Heart left ventricle (tissue), 16 donors: ENCODE measurements around the gene ITPK1. TPM values are rescaled to one million over a fixed set of nuclear protein-coding genes. Genes with fewer than 3 reads are reported as not detected.

Source experiments
- ATAC-seq, 4 donors: fragments of 200-7000 bp; cut with Tn5 transposase; one replicate each; pipeline ENCODE4 v1.9.1; 2020 to 2022; ENCODE audit warnings: moderate library complexity in 4 of 4, mild to moderate bottlenecking in 3 of 4, moderate number of reproducible peaks in 1 of 4
- DNase-seq, 5 donors: peaks; one replicate each; pipeline ENCODE4 v3.0.0-alpha.2; 2020
- H3K27ac ChIP-seq, 12 donors: fragments of 200-600 bp; sonication (generic) in 4 of 12; one replicate each; pipeline versions ENCODE4 v1.5.0 to v1.8.0; 2016 to 2022; ENCODE audit warnings: mild to moderate bottlenecking in 2 of 12
- H3K27me3 ChIP-seq, 9 donors: fragments of 200-600 bp; sonication (generic) in 2 of 9; one replicate each; pipeline versions ENCODE4 v1.5.1 to v1.8.0; 2016 to 2022; ENCODE audit warnings: mild to moderate bottlenecking in 3 of 9
- H3K36me3 ChIP-seq, 9 donors: fragments of 200-600 bp; sonication (generic) in 2 of 9; one replicate each; pipeline versions ENCODE4 v1.5.0 to v1.8.0; 2018 to 2022; ENCODE audit warnings: mild to moderate bottlenecking in 2 of 9
- H3K4me1 ChIP-seq, 12 donors: fragments of 200-600 bp; sonication (generic) in 4 of 12; one replicate each; pipeline versions ENCODE4 v1.5.0 to v1.8.0; 2016 to 2022; ENCODE audit warnings: mild to moderate bottlenecking in 3 of 12
- H3K4me3 ChIP-seq, 12 donors: fragments of 200-600 bp; sonication (generic) in 4 of 12; one replicate each; pipeline versions ENCODE4 v1.5.0 to v1.8.0; 2017 to 2022; ENCODE audit warnings: mild to moderate bottlenecking in 9 of 12, moderate library complexity in 4 of 12
- H3K9me3 ChIP-seq, 12 donors: fragments of 200-600 bp; sonication (generic) in 4 of 12; one replicate each; pipeline versions ENCODE4 v1.5.0 to v1.8.0; 2016 to 2022; ENCODE audit warnings: mild to moderate bottlenecking in 1 of 12
- POLR2A ChIP-seq, 2 donors: fragments of 450-650 bp; IDR thresholded peaks; one replicate each; pipeline ENCODE4 v1.6.1; 2017; ENCODE audit warnings: antibody characterized with exemption in 2 of 2, mild to moderate bottlenecking in 2 of 2, moderate library complexity in 2 of 2
- WGBS, 4 donors: extraction: QIAGEN DNeasy Blood & Tissue Kit in 2 of 4; methylation state at CpG; one replicate each; pipeline versions ENCODE4 v1.1.5 to v1.1.7; 2013 to 2018; 5-methylcytosine and 5-hydroxymethylcytosine counted together
- intact Hi-C, 10 donors: fragments of 100-400 bp; cut with DNase I; formaldehyde crosslinking; loops; one replicate each; pipeline versions ENCODE4 v1.11.1 to v1.14.2; 2022
- polyA plus RNA-seq, 2 donors: library from polyadenylated mRNA; stranded (reverse); fragments of 200-250 nt; gene quantifications; one replicate each; pipeline ENCODE4 v1.2.3, GENCODE V29; 2013
- total RNA-seq, 9 donors: library from RNA; depleted of rRNA in 2 of 9; stranded (reverse); fragments of >200 nt in 2 of 9; fragmentation: NEBNext Ultra II Directional in 3 of 9; extraction: Animal tissue kit (Norgen Biotek cat#: 25700) in 3 of 9; gene quantifications; one replicate each; pipeline versions ENCODE4 v1.1.0 to v1.2.4, GENCODE V29; 2016 to 2023
- TF ChIP-seq, protein P1 (sequence below), 12 donors: fragments of 200-600 bp; sonication (generic) in 4 of 12; IDR thresholded peaks; one replicate each; pipeline versions ENCODE4 v1.5.0 to v1.8.0; 2018 to 2022; ENCODE audit warnings: antibody characterized with exemption in 12 of 12, mild to moderate bottlenecking in 5 of 12
- donor health status: ischemic (EF 13 %, LVEDD 7.1; RV severe dilation, severe dysfunction).
- donor health status: healthy with polysubstance abuse.
- donor health status: DM: no; HTN: yes; CAD: no.
- donor health status: DM: no; HTN: no; CAD: no.
- donor health status: ischemic (EF 25% LVEDD 6.9; RV normal size, moderate dysfunction).
- donor health status: ischemic (EF 25% LVEDD 5.7; RV mildly dilated, moderate dysfunction).
- donor health status: healthy.
- donor health status: DM: yes; HTN: yes; CAD: no.
- donor health status: ischemic (EF 35%, LVEDD 5.7; RV mildly dilated, moderate dysfunction).
- donor health status: nonischemic (EF 11% LVEDD 7.7; RV severe dilation, severe dysfunction).
- donor health status: DM: yes; HTN: yes; CAD: no.
- donor health status: PGD.
- donor health status: ischemic (EF 29% LVEDD 5.4; RV normal size, mild dysfunction).
- donor health status: nonischemic (EF 23%, LVEDD 6.1; RV moderate dilation, normal function).

ITPK1 gene
- total and polyA plus RNA-seq, 11 donors: 44.5 to 158 (median 91.0) TPM

DNA sequence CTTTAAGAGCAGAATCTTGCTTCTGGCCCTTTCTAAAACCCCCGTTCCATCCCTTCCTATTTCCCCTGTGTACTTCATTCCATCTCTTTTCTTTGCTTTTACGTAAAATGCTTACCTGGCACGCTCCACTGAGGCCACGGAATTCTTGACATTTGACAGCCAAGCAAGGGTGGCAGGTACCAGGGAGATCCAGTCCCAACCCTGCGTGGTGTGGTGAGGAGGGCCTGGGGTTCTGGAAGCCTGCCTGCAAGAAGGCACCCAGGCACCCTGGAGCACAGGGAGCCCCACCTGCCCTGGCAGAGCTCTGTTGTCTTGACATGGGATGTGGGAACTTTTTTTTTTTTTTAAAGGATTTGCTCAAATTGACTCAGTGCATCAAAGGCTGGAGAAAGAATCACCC, 48.6 kb downstream of the ITPK1 start:
- H3K9me3 ChIP-seq: no peaks in the 10 kb centered on the region
- no peak overlapping the region for H3K4me3 ChIP-seq
- TF ChIP-seq, protein P1, sequence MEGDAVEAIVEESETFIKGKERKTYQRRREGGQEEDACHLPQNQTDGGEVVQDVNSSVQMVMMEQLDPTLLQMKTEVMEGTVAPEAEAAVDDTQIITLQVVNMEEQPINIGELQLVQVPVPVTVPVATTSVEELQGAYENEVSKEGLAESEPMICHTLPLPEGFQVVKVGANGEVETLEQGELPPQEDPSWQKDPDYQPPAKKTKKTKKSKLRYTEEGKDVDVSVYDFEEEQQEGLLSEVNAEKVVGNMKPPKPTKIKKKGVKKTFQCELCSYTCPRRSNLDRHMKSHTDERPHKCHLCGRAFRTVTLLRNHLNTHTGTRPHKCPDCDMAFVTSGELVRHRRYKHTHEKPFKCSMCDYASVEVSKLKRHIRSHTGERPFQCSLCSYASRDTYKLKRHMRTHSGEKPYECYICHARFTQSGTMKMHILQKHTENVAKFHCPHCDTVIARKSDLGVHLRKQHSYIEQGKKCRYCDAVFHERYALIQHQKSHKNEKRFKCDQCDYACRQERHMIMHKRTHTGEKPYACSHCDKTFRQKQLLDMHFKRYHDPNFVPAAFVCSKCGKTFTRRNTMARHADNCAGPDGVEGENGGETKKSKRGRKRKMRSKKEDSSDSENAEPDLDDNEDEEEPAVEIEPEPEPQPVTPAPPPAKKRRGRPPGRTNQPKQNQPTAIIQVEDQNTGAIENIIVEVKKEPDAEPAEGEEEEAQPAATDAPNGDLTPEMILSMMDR (IDR thresholded peaks at IDR 0.05): no peak
- no peak for TF ChIP-seq POLR2A (IDR thresholded peaks at IDR 0.05)
- H3K36me3 ChIP-seq: no peaks in the 10 kb centered on the region
- H3K27ac ChIP-seq: no peak overlapping the region
- no peaks in the 10 kb centered on the region for H3K27me3 ChIP-seq
- ATAC-seq (no peak), DNase-seq (no peak)
- WGBS, 4 donors: 91 to 99% (median 96%) methylated on average over 5 of the region's 5 CpGs
- H3K4me1 ChIP-seq: peaks cover 0 to 55% (median 30%) of the 10 kb centered on the region in 12 donors
- intact Hi-C loops: loop anchor here in 2 of 10 donors (5.0 to 10.0 kb wide), 2 partner anchors 45 to 48 kb away; partner anchors contain the start of gene ITPK1 (in 1 of the 2)

DNA sequence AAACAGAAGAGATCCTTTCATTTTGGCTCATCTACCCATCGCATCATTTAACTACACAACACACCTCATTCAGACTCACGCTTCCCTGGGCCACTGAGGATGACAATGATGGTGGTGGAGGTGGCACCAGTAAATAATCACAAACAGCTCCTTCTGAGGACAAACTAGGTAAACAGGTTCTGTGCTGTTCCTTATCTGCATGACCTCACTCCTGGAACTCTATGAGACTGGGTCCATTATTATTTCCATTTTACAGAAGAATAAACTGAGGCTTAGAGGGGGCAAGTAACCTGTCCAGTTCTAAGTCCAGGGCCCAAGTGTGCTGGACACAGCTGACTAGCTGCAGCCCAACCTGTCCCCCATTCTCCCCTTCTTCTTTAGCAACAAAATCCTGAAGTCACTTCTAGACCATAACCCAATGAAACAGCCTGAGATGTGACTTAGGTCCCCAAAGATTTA, 50.4 kb downstream of the ITPK1 start:
- ATAC-seq (no peak), DNase-seq (no peak)
- Histone ChIP-seq H3K9me3 (no peaks in the 10 kb centered on the region), H3K27ac (peak overlapping the region in 7 of 12 donors; percentile 23 to 81 (median 69)), H3K27me3 (no peaks in the 10 kb centered on the region), H3K4me1 (peaks cover 0 to 73% (median 40%) of the 10 kb centered on the region in 12 donors), H3K36me3 (no peaks in the 10 kb centered on the region), H3K4me3 (no peak overlapping the region)
- 86 to 95% (median 93%) methylated on average over 2 of the region's 2 CpGs for WGBS, 4 donors
- TF ChIP-seq, protein P1 (IDR thresholded peaks at IDR 0.05): no peak
- TF ChIP-seq POLR2A (IDR thresholded peaks at IDR 0.05): no peak
- intact Hi-C loops: loop anchor here in 2 of 10 donors (5.0 to 10.0 kb wide), 2 partner anchors 47 to 50 kb away; partner anchors contain the start of gene ITPK1 (in 1 of the 2)

DNA sequence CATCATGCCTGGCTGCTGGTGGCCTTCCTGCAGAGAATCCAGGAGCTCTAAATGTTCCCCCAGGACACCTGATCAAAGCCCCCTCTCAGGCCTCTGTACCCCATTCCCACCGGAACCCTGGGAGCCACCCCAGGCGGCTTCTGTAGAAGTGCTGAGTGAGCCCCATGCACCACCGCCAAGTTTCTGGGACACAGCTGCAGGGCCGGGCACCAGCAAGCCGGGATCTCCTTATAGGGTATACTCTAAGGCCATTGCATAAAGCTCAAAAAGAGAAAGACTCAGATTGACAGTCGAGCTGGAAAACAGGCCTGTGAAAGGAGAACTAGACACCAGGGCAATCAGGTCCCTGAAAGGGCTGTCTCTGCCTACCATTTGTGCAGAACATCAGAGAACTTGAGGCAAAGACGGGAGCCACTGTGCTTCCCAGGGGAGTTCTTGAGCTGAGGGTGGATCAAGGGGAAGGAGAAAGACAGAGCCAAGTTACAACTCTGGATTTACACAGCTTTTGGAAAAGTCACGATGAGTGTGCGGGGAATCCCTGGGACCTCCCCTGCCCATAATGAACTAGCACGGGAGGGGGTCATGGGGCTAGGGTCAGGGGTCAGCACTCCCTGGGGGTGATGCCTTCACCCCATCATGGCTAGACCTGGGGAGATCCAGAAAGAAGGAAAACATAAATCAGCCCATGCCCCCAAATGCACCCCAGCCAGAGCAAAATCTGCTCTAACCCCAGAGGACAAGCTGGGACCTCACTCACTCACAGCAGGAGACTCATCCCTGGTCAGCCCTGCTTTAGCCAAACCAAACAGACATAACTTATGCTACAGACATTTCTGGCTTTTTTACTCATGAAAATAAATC, 51.1 kb downstream of the ITPK1 start:
- 54 to 69% (median 57%) methylated on average over 9 to 10 of the region's 10 CpGs for WGBS, 4 donors
- no peaks in the 10 kb centered on the region for H3K36me3 ChIP-seq
- peak overlapping the region in 11 of 12 donors; percentile 20 to 81 (median 64) for H3K27ac ChIP-seq
- H3K4me1 ChIP-seq: peaks cover 0 to 79% (median 45%) of the 10 kb centered on the region in 12 donors
- DNase-seq (peak in 4 of 5 donors; percentile 46 to 59 (median 55)), ATAC-seq (peak; percentile 33 to 81 (median 72))
- no peaks in the 10 kb centered on the region for H3K27me3 ChIP-seq
- intact Hi-C loops: loop anchor here in 2 of 10 donors (5.0 to 10.0 kb wide), 2 partner anchors 48 to 50 kb away; partner anchors contain the start of gene ITPK1 (in 1 of the 2)
- no peak overlapping the region for H3K4me3 ChIP-seq
- TF ChIP-seq, protein P1 (IDR thresholded peaks at IDR 0.05): no peak
- TF ChIP-seq POLR2A (IDR thresholded peaks at IDR 0.05): no peak
- H3K9me3 ChIP-seq: no peaks in the 10 kb centered on the region

DNA sequence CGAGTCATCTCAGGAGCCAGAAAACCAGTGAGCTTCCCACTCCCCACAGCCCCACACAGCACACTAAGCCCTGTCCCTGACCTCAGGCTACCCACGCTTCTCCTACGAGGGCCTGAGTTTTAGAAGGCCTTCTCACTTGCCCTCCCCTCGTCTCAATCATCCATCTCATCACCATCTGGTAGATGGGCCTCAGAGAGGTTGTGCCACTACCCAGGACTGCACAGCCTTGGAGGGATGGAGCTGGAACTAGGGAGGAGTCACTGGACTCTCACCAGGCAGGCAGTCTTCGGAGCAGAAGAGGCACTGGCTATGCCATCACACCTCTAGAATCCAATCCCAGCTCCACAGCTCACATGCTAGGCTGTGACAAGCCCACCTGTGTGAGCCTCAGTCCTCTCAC, 52.3 kb downstream of the ITPK1 start:
- no peaks in the 10 kb centered on the region for H3K27me3 ChIP-seq
- H3K4me3 ChIP-seq: no peak overlapping the region
- ATAC-seq: no peak
- intact Hi-C loops: loop anchor here in 1 of 10 donors (10.0 kb wide), 1 partner anchor 51 kb away; the partner anchor contains the start of gene ITPK1
- TF ChIP-seq, protein P1 (IDR thresholded peaks at IDR 0.05): no peak
- TF ChIP-seq POLR2A (IDR thresholded peaks at IDR 0.05): no peak
- WGBS, 4 donors: 92 to 97% (median 94%) methylated on average over 5 of the region's 5 CpGs
- H3K4me1 ChIP-seq: peaks cover 0 to 73% (median 42%) of the 10 kb centered on the region in 12 donors
- H3K27ac ChIP-seq: peak overlapping the region in 7 of 12 donors; percentile 6 to 81 (median 65)
- DNase-seq: no peak
- H3K36me3 ChIP-seq: no peaks in the 10 kb centered on the region
- no peaks in the 10 kb centered on the region for H3K9me3 ChIP-seq
